Smooth muscle cell (in vitro differentiated cells): ENCODE data around the gene FSTL4. TPM values are rescaled to one million over a fixed set of nuclear protein-coding genes. Genes with fewer than 3 reads are reported as not detected.

Experiments used
- DNase-seq: peaks from one replicate; lab custom pipeline; 2025; ENCODE audit not compliant: unreplicated experiment; lab: John Stamatoyannopoulos, UW
- H2AFZ ChIP-seq: fragments of 200-600 bp; sonication (generic); 2 replicates; pipeline ENCODE4 v1.6.0; 2016; ENCODE audit warnings: antibody characterized with exemption, low read depth, mild to moderate bottlenecking
- H3F3A ChIP-seq: fragments of 200-600 bp; sonication (generic); 2 replicates; pipeline ENCODE4 v1.6.0; 2017; ENCODE audit warnings: antibody characterized with exemption, low read depth
- H3K27ac ChIP-seq: fragments of 200-600 bp; sonication (generic); 2 replicates; pipeline ENCODE4 v1.5.1; 2016; ENCODE audit warnings: low read depth, mild to moderate bottlenecking
- H3K27me3 ChIP-seq: fragments of 200-600 bp; sonication (generic); 2 replicates; pipeline ENCODE4 v1.6.1; 2016; ENCODE audit warnings: low read depth, mild to moderate bottlenecking
- H3K36me3 ChIP-seq: fragments of 200-600 bp; sonication (generic); 2 replicates; pipeline ENCODE4 v1.5.1; 2016; ENCODE audit warnings: low read depth
- H3K4me1 ChIP-seq: fragments of 200-600 bp; sonication (generic); 2 replicates; pipeline ENCODE4 v1.5.1; 2016; ENCODE audit warnings: low read depth
- H3K4me2 ChIP-seq: fragments of 200-600 bp; sonication (generic); 2 replicates; pipeline ENCODE4 v1.6.0; 2016; ENCODE audit warnings: mild to moderate bottlenecking
- H3K4me3 ChIP-seq: fragments of 200-600 bp; sonication (generic); 2 replicates; pipeline ENCODE4 v1.5.1; 2016; ENCODE audit warnings: mild to moderate bottlenecking
- H3K79me2 ChIP-seq: fragments of 200-600 bp; sonication (generic); 2 replicates; pipeline ENCODE4 v1.6.0; 2016; ENCODE audit warnings: low read depth, mild to moderate bottlenecking
- H3K9ac ChIP-seq: fragments of 200-600 bp; sonication (generic); 2 replicates; pipeline ENCODE4 v1.6.0; 2016; ENCODE audit warnings: low read depth
- H3K9me3 ChIP-seq: fragments of 200-600 bp; sonication (generic); replicated peaks from 2 replicates; pipeline ENCODE4 v1.5.1; 2016; ENCODE audit warnings: low read depth
- H4K20me1 ChIP-seq: fragments of 200-600 bp; sonication (generic); 2 replicates; pipeline ENCODE4 v1.6.0; 2016; ENCODE audit warnings: low read depth
- WGBS: methylation state at CpG from one replicate; pipeline ENCODE4 v1.1.7; 2016; ENCODE audit warnings: low lambda C conversion rate; 5-methylcytosine and 5-hydroxymethylcytosine counted together
- polyA plus RNA-seq: library from polyadenylated mRNA; unstranded; fragments of >200 nt; fragmentation: Nextera tagmentation; extraction: Ambion mirVana; gene quantifications from 2 replicates; pipeline ENCODE4 v1.2.1, GENCODE V29; 2016
- total RNA-seq: library from RNA; depleted of rRNA; stranded (reverse); fragments of >200 nt; gene quantifications from 2 replicates; pipeline ENCODE4 v1.2.3, GENCODE V29; 2014
- TF ChIP-seq, protein P1 (sequence below): fragments of 200-600 bp; sonication (generic); IDR thresholded peaks from 2 replicates; pipeline ENCODE4 v1.5.1; 2017; ENCODE audit warnings: borderline replicate concordance, mild to moderate bottlenecking, antibody characterized with exemption; ENCODE audit not compliant: insufficient read depth, poor library complexity, severe bottlenecking

FSTL4 gene
- total and polyA plus RNA-seq, 2 experiments from 2014 or later: 0.49 TPM; not detected in 1

DNA sequence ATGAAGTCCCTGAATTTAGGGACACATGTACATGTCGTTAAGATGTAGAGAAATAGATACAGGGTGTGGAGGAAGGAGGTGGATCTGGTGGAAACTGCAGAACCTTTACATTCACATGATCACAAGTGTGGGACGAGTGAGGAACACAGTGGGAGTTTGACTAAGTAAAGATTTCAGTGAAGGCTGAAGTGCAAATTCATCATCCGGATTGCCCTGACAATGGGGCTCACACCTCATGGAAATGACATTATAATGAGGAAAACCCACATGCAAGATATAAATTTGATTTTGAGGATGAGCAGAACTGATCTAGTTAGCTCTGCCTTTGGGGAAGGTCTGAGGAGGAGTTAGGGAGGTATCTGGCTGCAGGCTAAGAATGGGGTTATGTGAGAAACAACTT is 173.9 kb downstream of the FSTL4 start:
- TF ChIP-seq, protein P1, sequence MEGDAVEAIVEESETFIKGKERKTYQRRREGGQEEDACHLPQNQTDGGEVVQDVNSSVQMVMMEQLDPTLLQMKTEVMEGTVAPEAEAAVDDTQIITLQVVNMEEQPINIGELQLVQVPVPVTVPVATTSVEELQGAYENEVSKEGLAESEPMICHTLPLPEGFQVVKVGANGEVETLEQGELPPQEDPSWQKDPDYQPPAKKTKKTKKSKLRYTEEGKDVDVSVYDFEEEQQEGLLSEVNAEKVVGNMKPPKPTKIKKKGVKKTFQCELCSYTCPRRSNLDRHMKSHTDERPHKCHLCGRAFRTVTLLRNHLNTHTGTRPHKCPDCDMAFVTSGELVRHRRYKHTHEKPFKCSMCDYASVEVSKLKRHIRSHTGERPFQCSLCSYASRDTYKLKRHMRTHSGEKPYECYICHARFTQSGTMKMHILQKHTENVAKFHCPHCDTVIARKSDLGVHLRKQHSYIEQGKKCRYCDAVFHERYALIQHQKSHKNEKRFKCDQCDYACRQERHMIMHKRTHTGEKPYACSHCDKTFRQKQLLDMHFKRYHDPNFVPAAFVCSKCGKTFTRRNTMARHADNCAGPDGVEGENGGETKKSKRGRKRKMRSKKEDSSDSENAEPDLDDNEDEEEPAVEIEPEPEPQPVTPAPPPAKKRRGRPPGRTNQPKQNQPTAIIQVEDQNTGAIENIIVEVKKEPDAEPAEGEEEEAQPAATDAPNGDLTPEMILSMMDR: no peak
- Histone ChIP-seq H3K4me1 (no peaks in the 10 kb centered on the region), H3K4me2 (no peak overlapping the region), H3K79me2 (no peaks in the 10 kb centered on the region), H3K9ac (no peak overlapping the region), H3K9me3 (no peaks in the 10 kb centered on the region), H3F3A (no peaks in the 10 kb centered on the region), H4K20me1 (no peaks in the 10 kb centered on the region), H3K36me3 (no peaks in the 10 kb centered on the region), H3K4me3 (no peak overlapping the region), H3K27me3 (no peaks in the 10 kb centered on the region), H2AFZ (no peak overlapping the region), H3K27ac (no peak overlapping the region)
- 84% methylated on average over 3 of the region's 3 CpGs for WGBS
- DNase-seq: no peak

DNA sequence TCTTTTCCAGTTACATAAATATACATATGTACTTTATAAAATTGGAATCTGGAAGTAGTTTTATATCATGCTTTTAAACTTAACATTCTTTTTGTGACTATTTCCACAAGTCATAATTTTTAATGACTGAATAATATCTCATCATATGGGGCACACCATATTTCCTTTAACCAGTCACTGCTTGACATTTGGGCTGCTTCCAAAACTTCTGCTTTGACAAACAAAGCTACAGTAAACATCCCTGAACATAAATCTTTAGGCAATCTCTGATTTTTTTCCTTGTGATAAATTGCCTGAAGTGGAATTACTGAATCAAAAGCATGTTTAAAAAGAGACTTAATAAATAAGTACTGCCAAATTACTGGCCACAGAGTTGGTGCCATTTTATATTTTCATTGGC is 178.0 kb downstream of the FSTL4 start:
- no peaks in the 10 kb centered on the region for H4K20me1 ChIP-seq
- H3K9ac ChIP-seq: no peak overlapping the region
- no peaks in the 10 kb centered on the region for H3K36me3 ChIP-seq
- no peak overlapping the region for H3K27ac ChIP-seq
- H3K79me2 ChIP-seq: no peaks in the 10 kb centered on the region
- H3K4me1 ChIP-seq: peaks cover 8% of the 10 kb centered on the region
- no peak overlapping the region for H3K4me2 ChIP-seq
- H3K27me3 ChIP-seq: peaks cover 9% of the 10 kb centered on the region
- no peak for DNase-seq
- H3F3A ChIP-seq: no peaks in the 10 kb centered on the region
- TF ChIP-seq, protein P1: no peak
- no peaks in the 10 kb centered on the region for H3K9me3 ChIP-seq
- no peak overlapping the region for H3K4me3 ChIP-seq
- no peak overlapping the region for H2AFZ ChIP-seq

DNA sequence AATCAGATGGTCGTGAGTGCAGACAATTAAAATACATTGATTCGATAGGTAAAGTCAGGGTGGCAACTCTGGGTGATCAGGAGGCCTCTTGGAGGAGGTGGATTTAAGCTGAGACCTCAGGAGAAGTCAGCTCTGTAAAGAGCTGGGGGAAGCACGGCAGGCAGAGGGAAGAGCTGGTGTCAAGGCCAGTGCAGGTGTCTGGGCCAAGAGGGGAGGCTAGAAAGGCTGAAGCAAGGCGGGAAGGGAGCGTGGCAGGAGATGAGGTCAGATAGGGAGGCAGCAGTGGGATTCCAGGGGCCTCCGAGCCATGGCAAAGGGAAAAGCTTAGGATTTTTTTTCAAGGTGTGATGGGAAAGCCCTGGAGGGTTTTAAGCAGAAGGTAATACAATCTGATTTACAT is 178.7 kb downstream of the FSTL4 start:
- Histone ChIP-seq H3K36me3 (no peaks in the 10 kb centered on the region), H3K79me2 (no peaks in the 10 kb centered on the region), H3F3A (no peaks in the 10 kb centered on the region), H3K4me3 (no peak overlapping the region), H3K9ac (no peak overlapping the region), H3K27me3 (peaks cover 9% of the 10 kb centered on the region), H3K4me2 (no peak overlapping the region), H3K9me3 (no peaks in the 10 kb centered on the region), H2AFZ (no peak overlapping the region), H3K4me1 (peaks cover 8% of the 10 kb centered on the region), H3K27ac (no peak overlapping the region), H4K20me1 (no peaks in the 10 kb centered on the region)
- 76% methylated on average over 6 of the region's 6 CpGs for WGBS
- TF ChIP-seq, protein P1: no peak
- no peak for DNase-seq

DNA sequence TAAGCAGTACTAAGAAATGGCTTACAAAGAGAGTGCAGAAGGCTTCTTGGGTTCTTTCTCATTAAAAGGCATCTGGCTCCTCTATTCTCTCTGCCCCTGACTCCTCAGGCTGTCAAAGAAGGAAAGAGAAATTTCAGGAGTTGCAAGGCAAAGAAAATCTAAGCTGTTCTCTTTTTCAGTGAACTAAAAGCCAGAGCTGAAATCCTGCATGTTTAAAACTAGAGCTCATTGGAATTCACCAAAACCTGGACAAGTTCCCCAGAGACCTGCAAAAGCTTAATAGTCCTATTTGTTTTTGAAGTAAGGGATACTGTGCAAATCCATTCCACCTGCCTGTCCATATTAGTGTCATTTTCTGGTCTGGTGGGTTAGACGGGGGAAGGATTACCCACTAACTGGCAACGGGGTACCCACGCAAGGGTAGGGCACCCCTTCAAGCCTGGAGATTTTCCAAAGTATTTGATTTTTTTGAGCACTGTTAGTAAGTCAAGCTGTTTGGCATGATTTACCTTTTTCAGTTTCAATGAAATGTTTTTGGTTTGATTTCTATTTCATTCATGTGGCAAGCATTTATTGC is 179.3 kb downstream of the FSTL4 start:
- no peaks in the 10 kb centered on the region for H4K20me1 ChIP-seq
- H3K79me2 ChIP-seq: no peaks in the 10 kb centered on the region
- peaks cover 9% of the 10 kb centered on the region for H3K27me3 ChIP-seq
- no peak overlapping the region for H3K4me2 ChIP-seq
- 95% methylated on average over 3 of the region's 3 CpGs for WGBS
- no peaks in the 10 kb centered on the region for H3K36me3 ChIP-seq
- H3F3A ChIP-seq: no peaks in the 10 kb centered on the region
- TF ChIP-seq, protein P1: no peak
- no peak overlapping the region for H3K4me3 ChIP-seq
- H2AFZ ChIP-seq: no peak overlapping the region
- no peak overlapping the region for H3K9ac ChIP-seq
- no peaks in the 10 kb centered on the region for H3K9me3 ChIP-seq
- peaks cover 8% of the 10 kb centered on the region for H3K4me1 ChIP-seq
- DNase-seq: no peak
- no peak overlapping the region for H3K27ac ChIP-seq
